Kasumi-1 (cell line): Measurements from ENCODE around the gene KRTAP9-6.
A peak's percentile ranks its signal among the peaks of the same experiment; 100 is the strongest.
"Not testable (repeated sequence)": the region's sequence is repeated elsewhere in the genome, so short reads cannot be mapped to it uniquely, and the experiment has no call there.

Experiments
- DNase-seq, 2 experiments: peaks; one replicate each; lab custom pipeline; 2025; lab: John Stamatoyannopoulos, UW

KRTAP9-6 gene

GRCh38 chr17:41271323-41271722, 6.1 kb downstream of the KRTAP9-6 start:
- not testable (repeated sequence) for DNase-seq

- no peak for DNase-seq
Measured at GRCh38 chr17:41271858-41272257, 6.7 kb downstream of the KRTAP9-6 start.

GRCh38 chr17:41275648-41276190, 10.5 kb downstream of the KRTAP9-6 start, which contains the start of gene KRTAP9-7:
KRTAP9-7 (plus strand) TSS chr17:41275698; CDS start chr17:41275698, 0 bp downstream.
- not testable (repeated sequence) for DNase-seq

GRCh38 chr17:41278176-41278955, 13.2 kb downstream of the KRTAP9-6 start:
- no peak for DNase-seq

GRCh38 chr17:41284043-41284442, 18.9 kb downstream of the KRTAP9-6 start:
- DNase-seq, result no peak

GRCh38 chr17:41284546-41284945, 19.4 kb downstream of the KRTAP9-6 start:
- DNase-seq, result no peak

- DNase-seq, result no peak
Measured at GRCh38 chr17:41287050-41287449, 21.9 kb downstream of the KRTAP9-6 start.

GRCh38 chr17:41294016-41294415, 28.8 kb downstream of the KRTAP9-6 start:
- DNase-seq, result no peak

- no peak for DNase-seq
Measured at GRCh38 chr17:41296846-41297245, 31.7 kb downstream of the KRTAP9-6 start.

- no peak for DNase-seq
Measured at GRCh38 chr17:41298458-41299135, 33.4 kb downstream of the KRTAP9-6 start.

- DNase-seq, result no peak
Measured at GRCh38 chr17:41301204-41301790, 36.1 kb downstream of the KRTAP9-6 start.

- DNase-seq, result no peak
Measured at GRCh38 chr17:41301916-41302901, 37.0 kb downstream of the KRTAP9-6 start, which contains the start of gene KRTAP29-1. KRTAP29-1 (minus strand) TSS chr17:41302851; CDS start chr17:41302851, 0 bp downstream.

GRCh38 chr17:41302981-41303380, 37.8 kb downstream of the KRTAP9-6 start:
- no peak for DNase-seq

- no peak for DNase-seq
Measured at GRCh38 chr17:41304091-41304490, 38.9 kb downstream of the KRTAP9-6 start.

GRCh38 chr17:41307647-41308046, 42.5 kb downstream of the KRTAP9-6 start:
- DNase-seq, result no peak

GRCh38 chr17:41308251-41308917, 43.2 kb downstream of the KRTAP9-6 start:
- DNase-seq, result peak in 1 of 2 experiments; percentile 11

- no peak for DNase-seq
Measured at GRCh38 chr17:41308918-41309359, 43.8 kb downstream of the KRTAP9-6 start, which contains the start of gene KRTAP16-1. KRTAP16-1 (minus strand) TSS chr17:41309309; CDS start chr17:41309253, 56 bp downstream.

- DNase-seq, result no peak
Measured at GRCh38 chr17:41311111-41311510, 45.9 kb downstream of the KRTAP9-6 start.

- no peak for DNase-seq
Measured at GRCh38 chr17:41315204-41315794, 50.1 kb downstream of the KRTAP9-6 start, which contains the start of gene KRTAP17-1. KRTAP17-1 (minus strand) TSS chr17:41315710; CDS start chr17:41315650, 60 bp downstream.
